Fibroblast of pulmonary artery (primary cell): ENCODE data around the gene HS3ST3A1.

Experiments
- DNase-seq: peaks from one replicate; pipeline ENCODE4 v3.0.0-alpha.2; 2010; ENCODE audit warnings: low read depth
- H3K4me3 ChIP-seq: replicated peaks from 2 replicates; pipeline ENCODE4 v1.5.1; 2011; ENCODE audit warnings: low read depth, mild to moderate bottlenecking, control low read depth, low read length, moderate library complexity
- CTCF ChIP-seq: IDR thresholded peaks from 2 replicates; pipeline ENCODE4 v1.5.1; 2011; ENCODE audit warnings: mild to moderate bottlenecking, control low read depth, low read length, inconsistent platforms; ENCODE audit errors: missing control alignments

HS3ST3A1 gene

GRCh38 chr17:13599168-13599577 lies 2.6 kb downstream of the HS3ST3A1 start:
- no peak for TF ChIP-seq CTCF
- no peak for DNase-seq
- H3K4me3 ChIP-seq: peak overlapping the region; percentile 67

GRCh38 chr17:13598353-13599167 lies 3.2 kb downstream of the HS3ST3A1 start:
- H3K4me3 ChIP-seq: peak overlapping the region; percentile 22
- no peak for TF ChIP-seq CTCF
- no peak for DNase-seq

- peak; percentile 69 for TF ChIP-seq CTCF
- no peak overlapping the region for H3K4me3 ChIP-seq
- peak; percentile 74 for DNase-seq
Measured at GRCh38 chr17:13597723-13598347, 3.9 kb downstream of the HS3ST3A1 start.

GRCh38 chr17:13596241-13596923 lies 5.3 kb downstream of the HS3ST3A1 start:
- no peak for DNase-seq
- no peak for TF ChIP-seq CTCF
- peak overlapping the region; percentile 9 for H3K4me3 ChIP-seq

GRCh38 chr17:13595599-13595899 lies 6.2 kb downstream of the HS3ST3A1 start:
- no peak for DNase-seq
- H3K4me3 ChIP-seq: no peak overlapping the region
- TF ChIP-seq CTCF: no peak

GRCh38 chr17:13594762-13595598 lies 6.7 kb downstream of the HS3ST3A1 start:
- H3K4me3 ChIP-seq: no peak overlapping the region
- peak; percentile 92 for DNase-seq
- TF ChIP-seq CTCF: peak; percentile 92
